ENCODE results near the gene ZNF814. TPM values are rescaled to one million over a fixed set of nuclear protein-coding genes. Genes with fewer than 3 reads are reported as not detected.
"Not testable (repeated sequence)": the region's sequence is repeated elsewhere in the genome, so short reads cannot be mapped to it uniquely, and the experiment has no call there.

ZNF814 gene
- total RNA-seq, 1 donor from 2014 or later, result 13.3 TPM

DNA sequence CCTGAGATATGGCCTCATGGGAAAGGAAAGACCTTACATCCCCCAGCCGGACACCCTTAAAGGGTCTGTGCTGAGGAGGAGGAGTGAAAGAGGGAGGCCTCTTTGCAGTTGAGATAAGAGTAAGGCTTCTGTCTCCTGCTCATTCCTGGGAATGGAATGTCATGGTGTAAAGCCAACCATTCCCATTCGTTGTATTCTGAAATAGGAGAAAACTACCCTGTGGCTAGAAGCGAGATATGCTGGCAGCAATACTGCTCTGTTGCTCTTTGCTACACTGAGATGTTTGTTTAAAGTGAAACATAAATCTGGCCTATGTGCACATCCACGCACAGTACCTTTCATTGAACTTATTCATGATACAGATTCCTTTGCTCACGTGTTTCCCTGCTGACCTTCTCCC lies 59.5 kb downstream of the ZNF814 start:
- intact Hi-C loops (cut with DNase I), result no loop called here
- H3K4me1 ChIP-seq, result peaks cover 22% of the 10 kb centered on the region
- H3K4me3 ChIP-seq, result no peak overlapping the region
- TF ChIP-seq POLR2AphosphoS5 (IDR thresholded peaks at IDR 0.05; ENCODE audit: insufficient read depth in 1 of 2, low read depth in 1 of 2) (no peak), POLR2A (IDR thresholded peaks at IDR 0.05) (no peak)
- TF ChIP-seq, protein P1, sequence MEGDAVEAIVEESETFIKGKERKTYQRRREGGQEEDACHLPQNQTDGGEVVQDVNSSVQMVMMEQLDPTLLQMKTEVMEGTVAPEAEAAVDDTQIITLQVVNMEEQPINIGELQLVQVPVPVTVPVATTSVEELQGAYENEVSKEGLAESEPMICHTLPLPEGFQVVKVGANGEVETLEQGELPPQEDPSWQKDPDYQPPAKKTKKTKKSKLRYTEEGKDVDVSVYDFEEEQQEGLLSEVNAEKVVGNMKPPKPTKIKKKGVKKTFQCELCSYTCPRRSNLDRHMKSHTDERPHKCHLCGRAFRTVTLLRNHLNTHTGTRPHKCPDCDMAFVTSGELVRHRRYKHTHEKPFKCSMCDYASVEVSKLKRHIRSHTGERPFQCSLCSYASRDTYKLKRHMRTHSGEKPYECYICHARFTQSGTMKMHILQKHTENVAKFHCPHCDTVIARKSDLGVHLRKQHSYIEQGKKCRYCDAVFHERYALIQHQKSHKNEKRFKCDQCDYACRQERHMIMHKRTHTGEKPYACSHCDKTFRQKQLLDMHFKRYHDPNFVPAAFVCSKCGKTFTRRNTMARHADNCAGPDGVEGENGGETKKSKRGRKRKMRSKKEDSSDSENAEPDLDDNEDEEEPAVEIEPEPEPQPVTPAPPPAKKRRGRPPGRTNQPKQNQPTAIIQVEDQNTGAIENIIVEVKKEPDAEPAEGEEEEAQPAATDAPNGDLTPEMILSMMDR (IDR thresholded peaks at IDR 0.05), result no peak
- no peak for DNase-seq (ENCODE audit: extremely low spot score in 2 of 2)
- H3K27me3 ChIP-seq, result no peaks in the 10 kb centered on the region
- H3K27ac ChIP-seq, result no peak overlapping the region
- no peaks in the 10 kb centered on the region for H3K9me3 ChIP-seq
- H3K36me3 ChIP-seq, result peaks cover 0 to 3% of the 10 kb centered on the region in 2 donors

DNA sequence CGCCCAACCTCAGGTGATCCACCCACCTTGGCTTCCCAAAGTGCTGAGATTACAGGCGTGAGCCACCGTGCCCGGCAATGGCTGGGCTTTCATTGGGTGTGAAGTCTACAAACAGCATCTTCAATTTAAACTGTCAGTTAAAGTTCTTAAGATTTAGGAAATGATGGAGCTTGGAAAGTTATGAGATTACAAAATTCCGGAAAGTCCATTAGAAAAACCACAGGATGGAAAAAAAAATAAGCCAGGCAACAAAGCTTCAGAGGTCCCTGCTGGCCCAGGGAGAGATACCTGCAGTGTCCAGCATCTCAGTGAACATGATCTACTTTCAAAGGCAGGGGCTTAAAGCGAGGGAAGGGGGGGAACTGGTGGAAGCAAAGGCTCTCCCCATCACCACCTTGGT lies 63.3 kb downstream of the ZNF814 start:
- TF ChIP-seq POLR2AphosphoS5 (IDR thresholded peaks at IDR 0.05; ENCODE audit: insufficient read depth in 1 of 2, low read depth in 1 of 2) (no peak), POLR2A (IDR thresholded peaks at IDR 0.05) (no peak)
- TF ChIP-seq, protein P1 (IDR thresholded peaks at IDR 0.05), result no peak
- H3K4me1 ChIP-seq, result peaks cover 33% of the 10 kb centered on the region
- no peak overlapping the region for H3K4me3 ChIP-seq
- H3K27me3 ChIP-seq, result no peaks in the 10 kb centered on the region
- intact Hi-C loops (cut with DNase I), result no loop called here
- H3K36me3 ChIP-seq, result peaks cover 0 to 3% of the 10 kb centered on the region in 2 donors
- no peaks in the 10 kb centered on the region for H3K9me3 ChIP-seq
- H3K27ac ChIP-seq, result no peak overlapping the region
- no peak for DNase-seq (ENCODE audit: extremely low spot score in 2 of 2)

DNA sequence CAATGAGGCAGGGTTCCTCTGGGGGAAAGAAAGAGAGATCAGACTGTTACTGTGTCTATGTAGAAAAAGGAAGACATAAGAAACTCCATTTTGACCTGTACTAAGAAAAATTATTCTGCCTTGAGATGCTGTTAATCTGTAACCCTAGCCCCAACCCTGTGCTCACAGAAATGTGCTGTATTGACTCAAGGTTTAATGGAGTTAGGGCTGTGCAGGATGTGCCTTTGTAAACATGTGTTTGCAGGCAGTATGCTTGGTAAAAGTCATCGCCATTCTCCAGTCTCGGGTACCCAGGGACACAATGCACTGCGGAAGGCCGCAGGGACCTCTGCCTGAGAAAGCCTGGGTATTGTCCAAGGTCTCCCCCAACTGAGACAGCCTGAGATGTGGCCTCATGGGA lies 65.2 kb downstream of the ZNF814 start:
- H3K27me3 ChIP-seq; DNase-seq (ENCODE audit: extremely low spot score in 2 of 2); intact Hi-C loops (cut with DNase I); H3K36me3 ChIP-seq; H3K27ac ChIP-seq; H3K4me3 ChIP-seq; H3K9me3 ChIP-seq: not testable (repeated sequence)
- H3K4me1 ChIP-seq, result peaks cover 30% of the 10 kb centered on the region

DNA sequence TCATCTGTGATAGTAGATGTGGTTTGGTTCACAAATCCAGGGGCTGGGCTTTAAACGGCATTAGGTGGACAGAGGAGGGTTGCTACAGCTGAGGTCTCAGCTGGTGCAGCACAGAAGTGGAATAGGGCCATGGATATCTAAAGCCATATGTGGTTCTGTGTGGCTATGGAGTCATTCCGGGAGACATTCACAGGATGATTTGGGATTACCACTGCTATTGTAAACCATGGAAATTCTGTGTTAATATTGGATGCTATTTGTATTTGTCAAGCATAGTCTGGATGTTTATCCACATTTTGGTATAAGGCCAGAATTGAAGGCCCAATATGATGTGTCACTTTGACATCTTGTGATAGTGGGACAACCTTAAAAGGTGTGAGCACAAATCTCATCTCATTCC lies 65.7 kb downstream of the ZNF814 start:
- H3K27ac ChIP-seq; intact Hi-C loops (cut with DNase I); H3K27me3 ChIP-seq; H3K9me3 ChIP-seq; DNase-seq (ENCODE audit: extremely low spot score in 2 of 2); H3K4me3 ChIP-seq; H3K36me3 ChIP-seq: not testable (repeated sequence)
- peaks cover 30% of the 10 kb centered on the region for H3K4me1 ChIP-seq

DNA sequence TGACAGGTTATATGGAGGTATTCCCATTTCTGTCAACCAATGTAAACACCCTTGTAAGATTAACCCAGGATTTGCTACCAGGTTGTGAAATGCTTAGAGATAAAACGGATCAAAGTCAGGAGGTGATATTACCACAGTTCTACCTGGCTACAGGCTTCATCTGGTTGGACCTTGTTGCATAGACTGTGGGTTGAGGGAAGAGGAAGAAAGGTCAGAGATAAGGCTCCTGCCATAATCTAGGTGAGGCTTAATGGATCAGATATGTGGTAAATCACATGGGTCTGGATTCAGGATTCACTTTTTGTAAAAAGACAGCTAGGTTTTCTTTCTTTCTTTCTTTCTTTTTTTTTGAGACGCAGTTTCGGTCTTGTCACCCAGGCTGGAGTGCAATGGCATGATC lies 67.3 kb downstream of the ZNF814 start:
- H3K4me3 ChIP-seq; H3K9me3 ChIP-seq; H3K27me3 ChIP-seq; H3K36me3 ChIP-seq; H3K27ac ChIP-seq; DNase-seq (ENCODE audit: extremely low spot score in 2 of 2); intact Hi-C loops (cut with DNase I): not testable (repeated sequence)
- H3K4me1 ChIP-seq, result peaks cover 30% of the 10 kb centered on the region

DNA sequence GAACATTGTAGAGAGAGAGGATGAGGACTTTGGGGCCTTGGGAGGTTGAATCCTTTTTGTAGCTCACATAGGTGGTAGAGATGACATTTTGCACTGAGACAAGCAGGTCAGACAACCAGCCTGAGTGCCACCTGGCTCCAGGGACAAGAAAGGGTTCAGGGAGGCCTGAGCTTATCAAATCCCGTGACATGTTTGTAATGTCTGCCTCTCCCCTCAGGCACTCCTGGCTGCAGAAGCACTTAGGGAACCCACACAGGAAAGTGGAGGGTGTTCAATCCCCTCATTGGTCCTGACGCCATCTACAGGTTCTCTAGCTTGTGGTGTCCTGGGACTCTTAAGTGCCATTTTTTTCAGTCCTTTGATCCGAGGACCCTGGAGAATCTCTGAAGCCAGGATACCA lies 67.7 kb downstream of the ZNF814 start:
- H3K27me3 ChIP-seq; DNase-seq (ENCODE audit: extremely low spot score in 2 of 2); H3K27ac ChIP-seq; H3K4me3 ChIP-seq; H3K36me3 ChIP-seq; intact Hi-C loops (cut with DNase I); H3K9me3 ChIP-seq: not testable (repeated sequence)
- H3K4me1 ChIP-seq, result peaks cover 30% of the 10 kb centered on the region

DNA sequence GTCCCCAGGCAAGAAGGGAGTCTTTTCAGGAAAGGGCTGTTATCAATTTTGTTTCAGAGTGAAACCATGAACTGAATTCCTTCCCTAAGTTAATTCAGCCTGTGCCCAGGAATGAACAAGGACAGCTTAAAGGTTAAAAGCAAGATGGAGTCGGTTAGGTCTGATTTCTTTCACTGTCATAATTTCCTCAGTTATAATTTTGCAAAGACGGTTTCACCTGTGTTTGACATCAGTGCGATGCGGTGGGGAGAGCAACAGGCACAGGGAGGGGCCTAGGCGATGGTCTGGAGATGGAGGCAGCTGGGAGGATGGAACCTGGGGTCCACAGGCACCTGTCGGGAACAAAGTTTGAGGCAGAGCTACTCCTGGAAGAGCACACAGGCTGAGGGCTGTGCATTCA lies 68.2 kb downstream of the ZNF814 start:
- intact Hi-C loops (cut with DNase I), result no loop called here
- peak overlapping the region; percentile 82 for H3K27ac ChIP-seq
- peaks cover 30% of the 10 kb centered on the region for H3K4me1 ChIP-seq

More for the DNA sequence above, 68.2 kb downstream of the ZNF814 start:
- Histone ChIP-seq H3K4me3 (peak overlapping the region; percentile 60 to 96), H3K9me3 (no peaks in the 10 kb centered on the region), H3K27me3 (no peaks in the 10 kb centered on the region), H3K36me3 (no peaks in the 10 kb centered on the region)
- TF ChIP-seq POLR2A (IDR thresholded peaks at IDR 0.05) (no peak), POLR2AphosphoS5 (IDR thresholded peaks at IDR 0.05; ENCODE audit: insufficient read depth in 1 of 2, low read depth in 1 of 2) (no peak)
- TF ChIP-seq, protein P1 (IDR thresholded peaks at IDR 0.05), result no peak
- no peak for DNase-seq (ENCODE audit: extremely low spot score in 2 of 2)

Data from vagina (tissue), 2 donors.